H1 (cell line): ENCODE data around the gene OXLD1. TPM values are rescaled to one million over a fixed set of nuclear protein-coding genes. Genes with fewer than 3 reads are reported as not detected.

Experiments used
- CTCF ChIA-PET: fragments of 300-600 bp; sonication (Branson Sonifier 250); formaldehyde crosslinking; loops from one replicate; lab custom pipeline; 2021; ENCODE audit not compliant: partially characterized antibody; lab: Charles Lee
- POLR2A ChIA-PET: fragments of 300-600 bp; sonication (Branson Sonifier 250); formaldehyde crosslinking; loops from one replicate; lab custom pipeline; 2021; ENCODE audit warnings: inconsistent platforms; ENCODE audit not compliant: partially characterized antibody; lab: Charles Lee
- DNase-seq, 2 experiments: peaks; one replicate each; pipeline versions ENCODE4 v3.0.0 to v3.0.0-alpha.2; 2010 to 2022; ENCODE audit warnings: low spot score in 2 of 2, low read depth in 1 of 2, mixed read lengths in 1 of 2
- FAIRE-seq: peaks from 2 replicates; lab custom pipeline; 2011; peaks lifted over from hg19 to GRCh38; lab: Jason Lieb, UNC
- H2AFZ ChIP-seq: 2 replicates; pipeline ENCODE4 v1.8.1; 2012; ENCODE audit warnings: low read length, inconsistent platforms
- H2AK5ac ChIP-seq: 2 replicates; pipeline ENCODE4 v1.6.1; 2013; ENCODE audit warnings: low read depth, low read length
- H2BK120ac ChIP-seq: replicated peaks from 2 replicates; pipeline ENCODE3; 2013; ENCODE audit warnings: low read depth, low read length, inconsistent platforms
- H2BK12ac ChIP-seq: 2 replicates; pipeline ENCODE4 v1.6.1; 2013; ENCODE audit warnings: low read depth, low read length
- H2BK15ac ChIP-seq: 2 replicates; pipeline ENCODE4 v1.6.1; 2013; ENCODE audit warnings: low read length
- H2BK20ac ChIP-seq: 2 replicates; pipeline ENCODE4 v1.6.1; 2013; ENCODE audit warnings: low read length
- H2BK5ac ChIP-seq: 2 replicates; pipeline ENCODE4 v1.6.1; 2013; ENCODE audit warnings: low read depth, low read length
- H3K14ac ChIP-seq: 2 replicates; pipeline ENCODE4 v1.6.1; 2013; ENCODE audit warnings: inconsistent platforms; ENCODE audit not compliant: insufficient read length
- H3K18ac ChIP-seq: 2 replicates; pipeline ENCODE4 v1.6.1; 2013; ENCODE audit warnings: low read length; ENCODE audit errors: extremely low read depth
- H3K23ac ChIP-seq: 2 replicates; pipeline ENCODE4 v1.6.1; 2013; ENCODE audit warnings: inconsistent platforms; ENCODE audit not compliant: insufficient read length
- H3K23me2 ChIP-seq: 2 replicates; pipeline ENCODE4 v1.6.1; 2013; ENCODE audit warnings: low read depth, low read length
- H3K27ac ChIP-seq: 2 replicates; pipeline ENCODE4 v1.6.1; 2011; ENCODE audit warnings: low read depth, low read length, inconsistent platforms
- H3K27me3 ChIP-seq, 4 experiments: replicated peaks in 1 of 4; 1 replicate in 1 of 4; 2 replicates in 3 of 4; pipeline versions ENCODE4 v1.6.1 to v1.8.1; 2011 to 2013; ENCODE audit warnings: low read length in 3 of 4, mild to moderate bottlenecking in 3 of 4, inconsistent platforms in 2 of 4, mixed read lengths in 2 of 4, moderate library complexity in 1 of 4; ENCODE audit not compliant: control insufficient read depth in 3 of 4, insufficient read depth in 3 of 4; ENCODE audit errors: extremely low read depth in 1 of 4
- H3K36me3 ChIP-seq, 4 experiments: 2 replicates each; pipeline versions ENCODE4 v1.6.1 to v1.8.1; 2011 to 2013; ENCODE audit warnings: mild to moderate bottlenecking in 4 of 4, low read length in 3 of 4, moderate library complexity in 2 of 4, control low read depth in 1 of 4, inconsistent platforms in 1 of 4; ENCODE audit not compliant: insufficient read depth in 4 of 4, control insufficient read depth in 2 of 4
- H3K4ac ChIP-seq: replicated peaks from 2 replicates; pipeline ENCODE3; 2013; ENCODE audit warnings: low read length, low read depth, mixed read lengths, inconsistent platforms; ENCODE audit not compliant: insufficient read length
- H3K4me1 ChIP-seq, 4 experiments: replicated peaks in 1 of 4; 1 replicate in 1 of 4; 2 replicates in 3 of 4; pipeline versions ENCODE4 v1.6.1 to v1.8.1; 2011 to 2013; ENCODE audit warnings: low read length in 3 of 4, inconsistent platforms in 2 of 4, mixed read lengths in 1 of 4; ENCODE audit not compliant: insufficient read depth in 4 of 4, control insufficient read depth in 3 of 4
- H3K4me2 ChIP-seq, 2 experiments: 2 replicates each; pipeline versions ENCODE4 v1.6.1 to v1.8.1; 2011 to 2013; ENCODE audit warnings: low read depth in 2 of 2, low read length in 2 of 2, control low read depth in 1 of 2, inconsistent platforms in 1 of 2, mild to moderate bottlenecking in 1 of 2; ENCODE audit not compliant: insufficient read depth in 1 of 2
- H3K4me3 ChIP-seq, 4 experiments: fragments of 200-600, 300-600 bp in 1 of 4; sonication (generic), shearing (Covaris generic), sonication (Bioruptor Twin) in 1 of 4; 2 replicates each; pipeline versions ENCODE4 v1.5.1 to v1.8.1; 2011 to 2016; ENCODE audit warnings: low read length in 4 of 4, low read depth in 3 of 4, control low read depth in 2 of 4, inconsistent platforms in 2 of 4, mild to moderate bottlenecking in 2 of 4, mixed read lengths in 1 of 4, moderate library complexity in 1 of 4; ENCODE audit not compliant: insufficient read depth in 2 of 4; ENCODE audit errors: extremely low read depth in 1 of 4
- H3K56ac ChIP-seq: replicated peaks from 2 replicates; pipeline ENCODE3; 2013; ENCODE audit warnings: low read depth, mild to moderate bottlenecking, mixed read lengths, low read length, inconsistent platforms; ENCODE audit not compliant: insufficient read length
- H3K79me1 ChIP-seq: 2 replicates; pipeline ENCODE4 v1.6.1; 2013; ENCODE audit warnings: low read depth, low read length, control low read depth
- H3K79me2 ChIP-seq, 2 experiments: 2 replicates each; pipeline versions ENCODE4 v1.6.1 to v1.8.1; 2012 to 2013; ENCODE audit warnings: low read length in 2 of 2, mild to moderate bottlenecking in 2 of 2, inconsistent platforms in 1 of 2; ENCODE audit not compliant: insufficient read depth in 2 of 2, control insufficient read depth in 1 of 2
- H3K9ac ChIP-seq, 4 experiments: replicated peaks in 1 of 4; 1 replicate in 1 of 4; 2 replicates in 3 of 4; pipeline versions ENCODE4 v1.6.1 to v1.8.1; 2011 to 2013; ENCODE audit warnings: low read depth in 3 of 4, low read length in 3 of 4, control low read depth in 2 of 4, mild to moderate bottlenecking in 2 of 4, moderate library complexity in 2 of 4, inconsistent platforms in 1 of 4; ENCODE audit errors: extremely low read depth in 1 of 4
- H3K9me3 ChIP-seq, 2 experiments: 2 replicates each; pipeline versions ENCODE4 v1.6.1 to v1.8.1; 2012 to 2013; ENCODE audit warnings: mild to moderate bottlenecking in 2 of 2, moderate library complexity in 2 of 2, control low read depth in 1 of 2, inconsistent platforms in 1 of 2, low read depth in 1 of 2, low read length in 1 of 2, mixed read lengths in 1 of 2; ENCODE audit not compliant: insufficient read depth in 2 of 2
- H4K20me1 ChIP-seq, 2 experiments: replicated peaks in 1 of 2; 2 replicates each; pipeline versions ENCODE3 to v1.8.1; 2011 to 2013; ENCODE audit warnings: inconsistent platforms in 2 of 2, low read length in 2 of 2, mild to moderate bottlenecking in 1 of 2; ENCODE audit not compliant: insufficient read depth in 2 of 2, control insufficient read depth in 1 of 2
- H4K5ac ChIP-seq: 2 replicates; pipeline ENCODE4 v1.6.1; 2013; ENCODE audit warnings: low read length, low read depth, mixed read lengths, inconsistent platforms; ENCODE audit not compliant: insufficient read length
- H4K8ac ChIP-seq: 2 replicates; pipeline ENCODE4 v1.8.0; 2013; ENCODE audit warnings: mild to moderate bottlenecking, moderate library complexity, low read length, inconsistent platforms; ENCODE audit not compliant: insufficient read depth; ENCODE audit errors: extremely low read depth
- H4K91ac ChIP-seq: replicated peaks from 2 replicates; pipeline ENCODE3; 2013; ENCODE audit warnings: low read length, mixed read lengths, inconsistent platforms; ENCODE audit not compliant: insufficient read length
- ATF3 ChIP-seq: IDR thresholded peaks from 2 replicates; pipeline ENCODE4 v1.6.1; 2011; ENCODE audit warnings: low read depth, mild to moderate bottlenecking, low read length; ENCODE audit not compliant: insufficient read depth
- CEBPB ChIP-seq: IDR thresholded peaks from 2 replicates; pipeline ENCODE4 v1.6.1; 2012; ENCODE audit warnings: low read depth, low read length
- HDAC6 ChIP-seq: IDR thresholded peaks from one replicate; pipeline ENCODE4 v1.7.1; 2012; ENCODE audit warnings: low read depth, mild to moderate bottlenecking, inconsistent platforms, low read length, moderate library complexity
- JUN ChIP-seq: IDR thresholded peaks from 2 replicates; pipeline ENCODE4 v1.6.1; 2011; ENCODE audit warnings: low read depth, mild to moderate bottlenecking, improper control_type of control experiment, low read length
- KDM1A ChIP-seq: fragments of 200-600, 300-600 bp; sonication (generic); IDR thresholded peaks from 2 replicates; pipeline ENCODE4 v1.7.1; 2016; ENCODE audit warnings: mild to moderate bottlenecking, low read length, borderline replicate concordance
- MAFK ChIP-seq: IDR thresholded peaks from 2 replicates; pipeline ENCODE4 v1.6.1; 2012; ENCODE audit warnings: low read depth, mild to moderate bottlenecking, improper control_type of control experiment, low read length
- PHF8 ChIP-seq: fragments of 200-600 bp; sonication (generic); conservative IDR thresholded peaks from 2 replicates; pipeline ENCODE4 v1.7.1; 2012; ENCODE audit warnings: low read depth, mild to moderate bottlenecking, inconsistent platforms, low read length, moderate library complexity
- POU5F1 ChIP-seq: IDR thresholded peaks from 2 replicates; pipeline ENCODE4 v1.6.1; 2011; ENCODE audit warnings: low read depth, mild to moderate bottlenecking, low read length, moderate library complexity
- RFX5 ChIP-seq: IDR thresholded peaks from 2 replicates; pipeline ENCODE4 v1.6.1; 2011; ENCODE audit warnings: low read depth, low read length, improper control_type of control experiment, borderline replicate concordance
- SIN3A ChIP-seq, 2 experiments: IDR thresholded peaks in 1 of 2; conservative IDR thresholded peaks in 1 of 2; 2 replicates each; pipeline ENCODE4 v1.6.1; 2011 to 2012; ENCODE audit warnings: low read length in 2 of 2, improper control_type of control experiment in 1 of 2, low read depth in 1 of 2, mild to moderate bottlenecking in 1 of 2
- SIX5 ChIP-seq: IDR thresholded peaks from 2 replicates; pipeline ENCODE4 v1.6.1; 2011; ENCODE audit warnings: mild to moderate bottlenecking, low read depth, low read length
- TBP ChIP-seq: IDR thresholded peaks from 2 replicates; pipeline ENCODE4 v1.6.1; 2011; ENCODE audit warnings: low read depth, low read length, improper control_type of control experiment
- WGBS, 2 experiments: shearing (Covaris generic) in 1 of 2; methylation state at CpG; one replicate each; pipeline versions ENCODE4 v1.1.6 to v1.1.7; 2013 to 2015; ENCODE audit warnings: low lambda C conversion rate in 2 of 2, mixed read lengths in 2 of 2, inconsistent platforms in 1 of 2, low coverage in 1 of 2, missing lambda C conversion rate in 1 of 2; ENCODE audit not compliant: insufficient replicate concordance in 2 of 2, insufficient coverage in 1 of 2, insufficient read length in 1 of 2; ENCODE audit errors: extremely low coverage in 1 of 2, missing lambda C conversion rate in 1 of 2; 5-methylcytosine and 5-hydroxymethylcytosine counted together
- polyA plus RNA-seq, 7 experiments: library from polyadenylated mRNA; depleted of rRNA in 3 of 7; stranded (reverse) in 5 of 7; unstranded in 2 of 7; fragments of >200 nt in 5 of 7; fragments of 200-250 nt in 2 of 7; gene quantifications; 1 replicate in 5 of 7; 2 replicates in 1 of 7; 4 replicates in 1 of 7; pipeline versions ENCODE4 v1.2.1 to v1.2.3, GENCODE V29; 2011 to 2013; ENCODE audit warnings: missing spikeins in 2 of 7, mixed read lengths in 2 of 7
- total RNA-seq: library from RNA; stranded (reverse); fragmentation: NEBNext Ultra II Directional; extraction: Animal tissue kit (Norgen Biotek cat#: 25700); gene quantifications from 2 replicates; pipeline ENCODE4 v1.2.1, GENCODE V29; 2021
- TF ChIP-seq, protein P1 (sequence below): IDR thresholded peaks from 2 replicates; pipeline ENCODE4 v1.6.1; 2012; ENCODE audit warnings: inconsistent platforms

OXLD1 gene
- total and polyA plus RNA-seq, 2 of the 8 experiments (the other 6 are each of a cell fraction or from before 2014, with no cell fraction given): 41.5 to 61.9 TPM

DNA sequence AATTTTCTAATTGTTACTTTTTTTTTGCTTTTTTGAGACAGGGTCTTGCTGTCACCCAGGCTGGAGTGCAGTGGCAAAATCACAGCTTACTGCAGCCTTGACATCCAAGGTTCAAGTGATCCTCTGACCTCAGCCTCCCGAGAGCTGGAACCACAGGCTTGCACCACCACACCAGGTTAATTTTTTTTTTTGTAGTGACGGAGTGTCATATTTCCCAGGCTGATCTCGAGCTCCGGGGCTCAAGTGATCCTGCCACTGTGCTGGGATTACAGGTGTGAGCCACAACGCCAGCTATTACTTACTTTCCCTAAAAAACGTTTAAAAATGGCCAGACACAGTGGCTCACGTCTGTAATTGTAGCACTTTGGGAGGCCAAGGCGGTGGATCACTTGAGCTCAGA is 36.1 kb downstream of the OXLD1 start:
- Histone ChIP-seq H3K23ac (no peak overlapping the region), H3K4me3 (no peak overlapping the region), H3K4me1 (no peaks in the 10 kb centered on the region), H3K27me3 (no peaks in the 10 kb centered on the region), H3K56ac (no peak overlapping the region), H3K79me1 (peaks cover 7% of the 10 kb centered on the region), H2AK5ac (no peak overlapping the region), H4K5ac (no peak overlapping the region), H3K18ac (no peak overlapping the region), H2BK5ac (no peak overlapping the region), H3K36me3 (peaks cover 4 to 42% (median 22%) of the 10 kb centered on the region in 4 experiments; a peak in 6 of 8 replicates), H2BK12ac (no peak overlapping the region), H3K4ac (no peak overlapping the region), H4K20me1 (peaks cover 0 to 2% of the 10 kb centered on the region in 2 experiments), H2BK120ac (no peak overlapping the region), H2AFZ (no peak overlapping the region), H3K23me2 (no peaks in the 10 kb centered on the region), H2BK15ac (no peak overlapping the region), H3K4me2 (no peak overlapping the region), H3K79me2 (peaks cover 2 to 34% of the 10 kb centered on the region in 2 experiments), H4K8ac (no peak overlapping the region), H3K14ac (no peak overlapping the region), H3K9ac (no peak overlapping the region), H4K91ac (no peak overlapping the region), H3K9me3 (no peaks in the 10 kb centered on the region), H3K27ac (no peak overlapping the region), H2BK20ac (no peak overlapping the region)
- DNase-seq: no peak
- CTCF ChIA-PET: interaction anchor here (0.6 to 1.1 kb wide), 2 partner anchors 38 to 50 kb away, joined by 3 read pairs; no protein-coding TSS in a partner anchor
- POLR2A ChIA-PET: interaction anchor here (1.0 to 1.4 kb wide), 3 partner anchors 13 to 50 kb away, joined by 3 to 4 read pairs (median 3); no protein-coding TSS in a partner anchor
- FAIRE-seq: no peak
- WGBS, 2 experiments: 90% methylated on average over 8 of the region's 8 CpGs; no CpG with 5 or more reads in 1 of the 2 experiments
- no peak for TF ChIP-seq CEBPB
- no peak for TF ChIP-seq POU5F1
- TF ChIP-seq SIX5: no peak
- TF ChIP-seq KDM1A: no peak
- no peak for TF ChIP-seq HDAC6
- TF ChIP-seq JUN: no peak
- no peak for TF ChIP-seq TBP
- TF ChIP-seq SIN3A (conservative IDR thresholded peaks at IDR 0.05 in 1 of 2, IDR thresholded peaks at IDR 0.05 in 1 of 2; ENCODE audit: low read depth in 1 of 2, low read length in 2 of 2): no peak
- no peak for TF ChIP-seq PHF8
- TF ChIP-seq RFX5: no peak
- TF ChIP-seq, protein P1, sequence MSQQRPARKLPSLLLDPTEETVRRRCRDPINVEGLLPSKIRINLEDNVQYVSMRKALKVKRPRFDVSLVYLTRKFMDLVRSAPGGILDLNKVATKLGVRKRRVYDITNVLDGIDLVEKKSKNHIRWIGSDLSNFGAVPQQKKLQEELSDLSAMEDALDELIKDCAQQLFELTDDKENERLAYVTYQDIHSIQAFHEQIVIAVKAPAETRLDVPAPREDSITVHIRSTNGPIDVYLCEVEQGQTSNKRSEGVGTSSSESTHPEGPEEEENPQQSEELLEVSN: no peak
- TF ChIP-seq ATF3: no peak
- no peak for TF ChIP-seq MAFK
